GM12878 (cell line): ENCODE results near the gene STYXL1.
"Not testable (repeated sequence)": the region's sequence is repeated elsewhere in the genome, so short reads cannot be mapped to it uniquely, and the experiment has no call there.

ENCODE experiments used
- CBX3 ChIP-seq: fragments of 200-600 bp; sonication (generic); IDR thresholded peaks from 2 replicates; pipeline ENCODE4 v1.6.1; 2016; ENCODE audit warnings: low read depth, borderline replicate concordance
- CHD2 ChIP-seq: IDR thresholded peaks from 2 replicates; pipeline ENCODE4 v1.6.1; 2011; ENCODE audit warnings: low read depth, low read length, improper control_type of control experiment, borderline replicate concordance
- HDAC6 ChIP-seq: fragments of 200-600 bp; sonication (generic); IDR thresholded peaks from one replicate; pipeline ENCODE4 v1.8.0; 2017; ENCODE audit warnings: antibody characterized with exemption; ENCODE audit not compliant: unreplicated experiment
- RCOR1 ChIP-seq: conservative IDR thresholded peaks from 2 replicates; pipeline ENCODE4 v1.6.1; 2012; ENCODE audit warnings: low read depth, low read length, improper control_type of control experiment
- TF ChIP-seq, protein P1 (sequence below): IDR thresholded peaks from 2 replicates; pipeline ENCODE4 v1.6.1; 2012; ENCODE audit warnings: mild to moderate bottlenecking, low read depth, low read length
- TF ChIP-seq, protein P2 (sequence below), 3 experiments: IDR thresholded peaks in 2 of 3; conservative IDR thresholded peaks in 1 of 3; 2 replicates each; pipeline ENCODE4 v1.5.1; 2011; ENCODE audit warnings: low read depth in 3 of 3, low read length in 3 of 3, mild to moderate bottlenecking in 3 of 3, control low read depth in 2 of 3, moderate library complexity in 2 of 3, inconsistent platforms in 1 of 3, mixed read lengths in 1 of 3; ENCODE audit not compliant: control insufficient read depth in 2 of 3, insufficient read depth in 1 of 3; ENCODE audit errors: extremely low read depth in 1 of 3

DNA sequence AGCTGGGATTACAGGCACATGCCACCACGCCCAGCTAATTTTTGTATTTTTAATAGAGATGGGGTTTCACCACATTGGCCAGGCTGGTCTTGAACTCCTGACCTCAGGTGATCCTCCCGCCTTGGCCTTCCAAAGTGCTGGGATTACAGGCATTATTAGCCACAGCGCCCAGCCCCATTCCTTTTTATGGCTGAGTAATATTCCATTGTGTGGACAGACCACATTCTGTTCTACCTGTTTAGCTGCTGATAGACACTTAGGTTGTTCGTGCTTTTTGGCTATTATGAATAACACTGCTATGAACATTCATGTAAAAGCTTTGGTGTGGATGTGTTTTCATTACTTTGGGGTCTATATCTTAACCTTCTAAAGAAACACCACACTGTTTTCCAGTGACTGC is 29.3 kb downstream of the STYXL1 start:
- TF ChIP-seq, protein P1, sequence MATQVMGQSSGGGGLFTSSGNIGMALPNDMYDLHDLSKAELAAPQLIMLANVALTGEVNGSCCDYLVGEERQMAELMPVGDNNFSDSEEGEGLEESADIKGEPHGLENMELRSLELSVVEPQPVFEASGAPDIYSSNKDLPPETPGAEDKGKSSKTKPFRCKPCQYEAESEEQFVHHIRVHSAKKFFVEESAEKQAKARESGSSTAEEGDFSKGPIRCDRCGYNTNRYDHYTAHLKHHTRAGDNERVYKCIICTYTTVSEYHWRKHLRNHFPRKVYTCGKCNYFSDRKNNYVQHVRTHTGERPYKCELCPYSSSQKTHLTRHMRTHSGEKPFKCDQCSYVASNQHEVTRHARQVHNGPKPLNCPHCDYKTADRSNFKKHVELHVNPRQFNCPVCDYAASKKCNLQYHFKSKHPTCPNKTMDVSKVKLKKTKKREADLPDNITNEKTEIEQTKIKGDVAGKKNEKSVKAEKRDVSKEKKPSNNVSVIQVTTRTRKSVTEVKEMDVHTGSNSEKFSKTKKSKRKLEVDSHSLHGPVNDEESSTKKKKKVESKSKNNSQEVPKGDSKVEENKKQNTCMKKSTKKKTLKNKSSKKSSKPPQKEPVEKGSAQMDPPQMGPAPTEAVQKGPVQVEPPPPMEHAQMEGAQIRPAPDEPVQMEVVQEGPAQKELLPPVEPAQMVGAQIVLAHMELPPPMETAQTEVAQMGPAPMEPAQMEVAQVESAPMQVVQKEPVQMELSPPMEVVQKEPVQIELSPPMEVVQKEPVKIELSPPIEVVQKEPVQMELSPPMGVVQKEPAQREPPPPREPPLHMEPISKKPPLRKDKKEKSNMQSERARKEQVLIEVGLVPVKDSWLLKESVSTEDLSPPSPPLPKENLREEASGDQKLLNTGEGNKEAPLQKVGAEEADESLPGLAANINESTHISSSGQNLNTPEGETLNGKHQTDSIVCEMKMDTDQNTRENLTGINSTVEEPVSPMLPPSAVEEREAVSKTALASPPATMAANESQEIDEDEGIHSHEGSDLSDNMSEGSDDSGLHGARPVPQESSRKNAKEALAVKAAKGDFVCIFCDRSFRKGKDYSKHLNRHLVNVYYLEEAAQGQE = not testable (repeated sequence)
- not testable (repeated sequence) for TF ChIP-seq CHD2, CBX3, HDAC6, RCOR1
- TF ChIP-seq, protein P2, sequence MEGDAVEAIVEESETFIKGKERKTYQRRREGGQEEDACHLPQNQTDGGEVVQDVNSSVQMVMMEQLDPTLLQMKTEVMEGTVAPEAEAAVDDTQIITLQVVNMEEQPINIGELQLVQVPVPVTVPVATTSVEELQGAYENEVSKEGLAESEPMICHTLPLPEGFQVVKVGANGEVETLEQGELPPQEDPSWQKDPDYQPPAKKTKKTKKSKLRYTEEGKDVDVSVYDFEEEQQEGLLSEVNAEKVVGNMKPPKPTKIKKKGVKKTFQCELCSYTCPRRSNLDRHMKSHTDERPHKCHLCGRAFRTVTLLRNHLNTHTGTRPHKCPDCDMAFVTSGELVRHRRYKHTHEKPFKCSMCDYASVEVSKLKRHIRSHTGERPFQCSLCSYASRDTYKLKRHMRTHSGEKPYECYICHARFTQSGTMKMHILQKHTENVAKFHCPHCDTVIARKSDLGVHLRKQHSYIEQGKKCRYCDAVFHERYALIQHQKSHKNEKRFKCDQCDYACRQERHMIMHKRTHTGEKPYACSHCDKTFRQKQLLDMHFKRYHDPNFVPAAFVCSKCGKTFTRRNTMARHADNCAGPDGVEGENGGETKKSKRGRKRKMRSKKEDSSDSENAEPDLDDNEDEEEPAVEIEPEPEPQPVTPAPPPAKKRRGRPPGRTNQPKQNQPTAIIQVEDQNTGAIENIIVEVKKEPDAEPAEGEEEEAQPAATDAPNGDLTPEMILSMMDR (IDR thresholded peaks at IDR 0.05 in 2 of 3, conservative IDR thresholded peaks at IDR 0.05 in 1 of 3; ENCODE audit: control insufficient read depth in 2 of 3, extremely low read depth in 1 of 3, insufficient read depth in 1 of 3, low read depth in 3 of 3, low read length in 3 of 3) = not testable (repeated sequence)
